ENCODE data around the gene KIF25.

Gene KIF25

GRCh38 chr6:168016176-168016620 is 18.7 kb downstream of the KIF25 start:
- TF ChIP-seq FOXP2 (optimal IDR thresholded peaks at IDR 0.05; ENCODE audit: borderline replicate concordance, extremely low read depth, extremely low read length, insufficient read depth) (no peak), TAF1 (IDR thresholded peaks at IDR 0.05; ENCODE audit: borderline replicate concordance, insufficient read depth, low read length) (no peak), REST (IDR thresholded peaks at IDR 0.05; ENCODE audit: insufficient read depth in 1 of 2, low read depth in 2 of 2, low read length in 2 of 2) (no peak), POLR2AphosphoS5 (IDR thresholded peaks at IDR 0.05; ENCODE audit: low read depth, low read length) (no peak), SIN3A (IDR thresholded peaks at IDR 0.05; ENCODE audit: borderline replicate concordance, insufficient read depth, low read length) (no peak)

- TF ChIP-seq FOXP2 (optimal IDR thresholded peaks at IDR 0.05; ENCODE audit: borderline replicate concordance, extremely low read depth, extremely low read length, insufficient read depth), result no peak
These were observed 19.5 kb downstream of the KIF25 start for GRCh38 chr6:168016721-168017525.

GRCh38 chr6:168017629-168018028 is 20.2 kb downstream of the KIF25 start:
- TF ChIP-seq REST (IDR thresholded peaks at IDR 0.05; ENCODE audit: insufficient read depth in 1 of 2, low read depth in 2 of 2, low read length in 2 of 2) (no peak), POLR2AphosphoS5 (IDR thresholded peaks at IDR 0.05; ENCODE audit: low read depth, low read length) (no peak), FOXP2 (optimal IDR thresholded peaks at IDR 0.05; ENCODE audit: borderline replicate concordance, extremely low read depth, extremely low read length, insufficient read depth) (no peak), SIN3A (IDR thresholded peaks at IDR 0.05; ENCODE audit: borderline replicate concordance, insufficient read depth, low read length) (no peak), TAF1 (IDR thresholded peaks at IDR 0.05; ENCODE audit: borderline replicate concordance, insufficient read depth, low read length) (no peak)

GRCh38 chr6:168018664-168019063 is 21.2 kb downstream of the KIF25 start:
- TF ChIP-seq POLR2AphosphoS5 (IDR thresholded peaks at IDR 0.05; ENCODE audit: low read depth, low read length), result no peak
- no peak for TF ChIP-seq SIN3A (IDR thresholded peaks at IDR 0.05; ENCODE audit: borderline replicate concordance, insufficient read depth, low read length)
- no peak for TF ChIP-seq REST (IDR thresholded peaks at IDR 0.05; ENCODE audit: insufficient read depth in 1 of 2, low read depth in 2 of 2, low read length in 2 of 2)
- no peak for TF ChIP-seq FOXP2 (optimal IDR thresholded peaks at IDR 0.05; ENCODE audit: borderline replicate concordance, extremely low read depth, extremely low read length, insufficient read depth)
- no peak for TF ChIP-seq TAF1 (IDR thresholded peaks at IDR 0.05; ENCODE audit: borderline replicate concordance, insufficient read depth, low read length)

GRCh38 chr6:168020242-168020641 is 22.8 kb downstream of the KIF25 start:
- TF ChIP-seq SIN3A (IDR thresholded peaks at IDR 0.05; ENCODE audit: borderline replicate concordance, insufficient read depth, low read length) (no peak), TAF1 (IDR thresholded peaks at IDR 0.05; ENCODE audit: borderline replicate concordance, insufficient read depth, low read length) (no peak), POLR2AphosphoS5 (IDR thresholded peaks at IDR 0.05; ENCODE audit: low read depth, low read length) (no peak), REST (IDR thresholded peaks at IDR 0.05; ENCODE audit: insufficient read depth in 1 of 2, low read depth in 2 of 2, low read length in 2 of 2) (no peak), FOXP2 (optimal IDR thresholded peaks at IDR 0.05; ENCODE audit: borderline replicate concordance, extremely low read depth, extremely low read length, insufficient read depth) (no peak)

Measured in PFSK-1 (cell line).